Erythroblast (primary cell): Measurements from ENCODE around the gene MAGEB1.

Experiments
- GATA1 ChIP-seq: IDR thresholded peaks from 2 replicates; pipeline ENCODE4 v1.6.1; 2011; ENCODE audit warnings: low read depth, mild to moderate bottlenecking, control low read depth, low read length, moderate library complexity
- POLR2A ChIP-seq: IDR thresholded peaks from 2 replicates; pipeline ENCODE4 v1.6.1; 2011; ENCODE audit warnings: mild to moderate bottlenecking, low read length

GRCh38 chrX:30282527-30282926 is 35.6 kb downstream of the MAGEB1 start:
- TF ChIP-seq POLR2A (no peak), GATA1 (no peak)
